ENCODE data around the gene GTPBP6.
"Not testable (repeated sequence)": the region's sequence is repeated elsewhere in the genome, so short reads cannot be mapped to it uniquely, and the experiment has no call there.

The GTPBP6 gene

GRCh38 chrX:295136-295535 lies 23.5 kb downstream of the GTPBP6 start:
- no peak for DNase-seq (ENCODE audit: low read depth in 2 of 3, low spot score in 1 of 3)

GRCh38 chrX:292900-293897 lies 25.4 kb downstream of the GTPBP6 start:
- DNase-seq (ENCODE audit: low read depth in 2 of 3, low spot score in 1 of 3): no peak

- DNase-seq (ENCODE audit: low read depth in 2 of 3, low spot score in 1 of 3): no peak
Measured at GRCh38 chrX:291411-291901, 27.1 kb downstream of the GTPBP6 start.

- no peak for DNase-seq (ENCODE audit: low read depth in 2 of 3, low spot score in 1 of 3)
Measured at GRCh38 chrX:290476-291166, 28.0 kb downstream of the GTPBP6 start.

GRCh38 chrX:288561-288991 lies 30.0 kb downstream of the GTPBP6 start:
- DNase-seq (ENCODE audit: low read depth in 2 of 3, low spot score in 1 of 3): no peak

GRCh38 chrX:287670-288069 lies 30.9 kb downstream of the GTPBP6 start:
- no peak for DNase-seq (ENCODE audit: low read depth in 2 of 3, low spot score in 1 of 3)

- no peak for DNase-seq (ENCODE audit: low read depth in 2 of 3, low spot score in 1 of 3)
Measured at GRCh38 chrX:285076-285677, 33.4 kb downstream of the GTPBP6 start.

- DNase-seq (ENCODE audit: low read depth in 2 of 3, low spot score in 1 of 3): peak; percentile 87 to 90 (median 87)
Measured at GRCh38 chrX:283115-283845, 35.3 kb downstream of the GTPBP6 start.

- not testable (repeated sequence) for DNase-seq (ENCODE audit: low read depth in 2 of 3, low spot score in 1 of 3)
Measured at GRCh38 chrX:282000-282681, 36.5 kb downstream of the GTPBP6 start.

GRCh38 chrX:281166-281999 lies 37.2 kb downstream of the GTPBP6 start, which contains the start of gene PLCXD1:
Gene PLCXD1, plus strand, starts transcription at chrX:281381. Its CDS starts 2,807 bp downstream, at chrX:284188.
- peak in 1 of 3 donors; percentile 21 for DNase-seq (ENCODE audit: low read depth in 2 of 3, low spot score in 1 of 3)

- DNase-seq (ENCODE audit: low read depth in 2 of 3, low spot score in 1 of 3): not testable (repeated sequence)
Measured at GRCh38 chrX:280722-281121, 37.9 kb downstream of the GTPBP6 start.

GRCh38 chrX:279757-280604 lies 38.6 kb downstream of the GTPBP6 start:
- DNase-seq (ENCODE audit: low read depth in 2 of 3, low spot score in 1 of 3): not testable (repeated sequence)

- DNase-seq (ENCODE audit: low read depth in 2 of 3, low spot score in 1 of 3): no peak
Measured at GRCh38 chrX:276581-277201, 41.9 kb downstream of the GTPBP6 start.

GRCh38 chrX:275967-276580 lies 42.5 kb downstream of the GTPBP6 start:
- DNase-seq (ENCODE audit: low read depth in 2 of 3, low spot score in 1 of 3): peak in 1 of 3 donors; percentile 36

GRCh38 chrX:275476-275966 lies 43.1 kb downstream of the GTPBP6 start:
- no peak for DNase-seq (ENCODE audit: low read depth in 2 of 3, low spot score in 1 of 3)

GRCh38 chrX:274904-275475 lies 43.6 kb downstream of the GTPBP6 start:
- no peak for DNase-seq (ENCODE audit: low read depth in 2 of 3, low spot score in 1 of 3)

GRCh38 chrX:270848-271367 lies 47.7 kb downstream of the GTPBP6 start:
- no peak for DNase-seq (ENCODE audit: low read depth in 2 of 3, low spot score in 1 of 3)

Data from stimulated activated CD4-positive, alpha-beta T cell treated with anti-CD3 and anti-CD28 coated beads, Interleukin-12 subunit alpha, Interleukin-12 subunit beta, amount 100 ng/mL, for 48 hours (primary cell).